ENCODE measurements around the gene FOS. TPM values are rescaled to one million over a fixed set of nuclear protein-coding genes. Genes with fewer than 3 reads are reported as not detected.

Gene FOS
- total and polyA plus RNA-seq, 2 experiments from 2014 or later = 107 to 124 TPM

DNA sequence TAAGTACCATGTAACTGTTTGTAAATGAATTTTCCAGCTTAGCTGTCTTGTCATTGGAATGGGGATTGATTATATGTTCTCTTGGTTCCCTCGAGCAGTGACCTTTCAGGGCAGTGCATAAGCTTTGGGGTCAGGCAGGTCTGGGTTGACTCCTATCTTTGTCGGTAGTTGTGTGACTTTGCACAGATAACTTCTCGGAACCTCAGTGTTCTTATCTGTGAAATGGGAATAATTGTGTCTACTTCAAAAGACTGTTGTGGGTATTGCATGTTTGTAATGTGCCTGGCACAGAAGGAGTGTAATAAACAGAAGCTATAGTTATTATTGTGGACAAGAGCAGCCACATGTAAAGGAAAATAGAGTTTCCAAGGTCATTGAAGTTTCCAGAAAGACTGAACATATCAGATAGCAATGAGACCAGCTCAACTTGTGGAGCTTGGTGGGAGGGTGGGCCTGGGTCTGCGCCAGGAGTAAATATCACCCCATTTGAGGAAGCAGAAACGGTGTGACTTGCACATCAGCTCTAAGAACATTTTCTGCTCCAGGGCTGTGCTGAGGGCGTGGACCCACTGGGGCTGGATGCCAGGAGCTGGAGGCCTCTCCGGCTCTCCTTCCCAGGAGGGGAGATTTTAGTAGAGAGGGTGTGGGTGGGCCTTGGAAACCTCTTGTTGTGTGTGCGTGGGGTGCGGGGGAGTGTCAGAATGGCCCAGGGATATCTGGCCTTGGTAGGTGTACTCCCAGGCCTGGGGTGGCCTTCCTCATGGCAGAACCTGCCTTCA lies 19.7 kb downstream of the FOS start:
- Histone ChIP-seq H3K27ac (no peak overlapping the region), H3F3A (ENCODE audit: insufficient read depth) (peaks cover 6% of the 10 kb centered on the region; the same call in 1 of the 2 replicates), H3K27me3 (replicated peaks; ENCODE audit: insufficient read depth) (no peaks in the 10 kb centered on the region), H3K9me2 (ENCODE audit: insufficient read depth) (no peaks in the 10 kb centered on the region), H3K4me1 (ENCODE audit: insufficient read depth) (peaks cover 17% of the 10 kb centered on the region), H3K4me3 (no peak overlapping the region), H3K36me3 (ENCODE audit: low read depth) (no peaks in the 10 kb centered on the region), H3K9ac (no peak overlapping the region), H3K79me2 (ENCODE audit: insufficient read depth) (no peaks in the 10 kb centered on the region), H3K9me3 (ENCODE audit: low read depth) (no peaks in the 10 kb centered on the region), H2AFZ (peak overlapping the region; percentile 9; the same call in 1 of the 2 replicates), H3K4me2 (ENCODE audit: unreplicated experiment) (no peak overlapping the region), H4K20me1 (ENCODE audit: insufficient read depth) (no peaks in the 10 kb centered on the region)
- TF ChIP-seq EZH2phosphoT487 (IDR thresholded peaks at IDR 0.05; ENCODE audit: insufficient read depth, low read depth) (no peak), EZH2 (IDR thresholded peaks at IDR 0.05; ENCODE audit: insufficient read depth, poor library complexity, severe bottlenecking) (no peak)
- no peak for DNase-seq
- 47 to 51% methylated on average over 9 of the region's 9 CpGs for WGBS, 2 experiments (ENCODE audit: low coverage in 1 of 2, low lambda C conversion rate in 2 of 2, missing lambda C conversion rate in 2 of 2)
- in situ Hi-C loops (cut with MboI) = loop anchor here (25.0 kb wide), 1 partner anchor 361 kb away; no protein-coding TSS in a partner anchor

DNA sequence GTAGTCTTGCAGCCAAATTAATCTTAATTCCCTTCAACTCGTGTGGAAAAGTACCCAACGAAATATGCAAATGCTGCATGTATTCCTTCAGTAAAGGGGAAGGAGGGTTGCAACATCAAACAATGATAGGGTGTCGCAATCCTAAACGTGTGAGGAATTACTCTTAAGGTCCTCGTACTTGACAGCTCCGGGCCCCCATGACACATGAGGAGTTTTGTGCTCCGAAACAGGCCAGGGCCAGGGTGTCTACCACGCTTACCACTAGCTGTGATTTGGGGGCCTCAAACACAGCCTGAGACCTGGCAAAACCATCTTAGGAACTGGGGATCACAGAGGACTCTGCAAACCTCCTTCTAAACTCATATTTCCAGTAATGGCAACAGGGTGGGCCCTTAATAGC lies 20.4 kb downstream of the FOS start:
- peak; percentile 64 for DNase-seq
- no peaks in the 10 kb centered on the region for H3K9me2 ChIP-seq (ENCODE audit: insufficient read depth)
- H4K20me1 ChIP-seq (ENCODE audit: insufficient read depth) = no peaks in the 10 kb centered on the region
- no peak overlapping the region for H3K4me3 ChIP-seq
- no peaks in the 10 kb centered on the region for H3K27me3 ChIP-seq (replicated peaks; ENCODE audit: insufficient read depth)
- no peaks in the 10 kb centered on the region for H3K9me3 ChIP-seq (ENCODE audit: low read depth)
- no peak overlapping the region for H3K27ac ChIP-seq
- no peaks in the 10 kb centered on the region for H3K79me2 ChIP-seq (ENCODE audit: insufficient read depth)
- TF ChIP-seq EZH2phosphoT487 (IDR thresholded peaks at IDR 0.05; ENCODE audit: insufficient read depth, low read depth) = no peak
- TF ChIP-seq EZH2 (IDR thresholded peaks at IDR 0.05; ENCODE audit: insufficient read depth, poor library complexity, severe bottlenecking) = no peak
- H3K4me1 ChIP-seq (ENCODE audit: insufficient read depth) = peaks cover 15% of the 10 kb centered on the region
- H3K36me3 ChIP-seq (ENCODE audit: low read depth) = no peaks in the 10 kb centered on the region
- H3K9ac ChIP-seq = no peak overlapping the region
- in situ Hi-C loops (cut with MboI) = loop anchor here (25.0 kb wide), 1 partner anchor 362 kb away; no protein-coding TSS in a partner anchor
- peaks cover 6% of the 10 kb centered on the region; the same call in 1 of the 2 replicates for H3F3A ChIP-seq (ENCODE audit: insufficient read depth)
- 33 to 37% methylated on average over 8 of the region's 8 CpGs for WGBS, 2 experiments (ENCODE audit: low coverage in 1 of 2, low lambda C conversion rate in 2 of 2, missing lambda C conversion rate in 2 of 2)
- H2AFZ ChIP-seq = peak overlapping the region; percentile 9; the same call in 1 of the 2 replicates
- no peak overlapping the region for H3K4me2 ChIP-seq (ENCODE audit: unreplicated experiment)

DNA sequence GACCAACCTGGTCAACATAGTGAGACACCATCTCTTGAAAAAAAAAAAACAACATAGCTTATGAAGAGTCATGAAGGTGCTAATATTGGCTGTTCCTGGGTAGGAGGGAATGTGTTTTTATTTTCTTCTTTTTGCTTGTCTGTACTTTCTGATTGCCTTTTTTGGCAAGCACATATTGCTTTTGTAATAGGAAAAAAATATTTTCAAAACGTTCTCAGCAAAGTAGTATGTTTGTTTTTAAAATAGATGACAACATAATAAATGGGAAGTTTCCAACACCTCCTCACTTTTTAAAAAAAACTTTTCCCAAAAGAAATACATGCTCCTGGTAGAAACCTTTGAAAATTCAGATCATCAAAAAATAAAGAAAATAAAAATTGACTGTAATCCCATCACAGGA lies 20.9 kb downstream of the FOS start:
- no peak overlapping the region for H3K4me2 ChIP-seq (ENCODE audit: unreplicated experiment)
- no peak overlapping the region for H3K27ac ChIP-seq
- DNase-seq = no peak
- in situ Hi-C loops (cut with MboI) = loop anchor here (25.0 kb wide), 1 partner anchor 362 kb away; no protein-coding TSS in a partner anchor
- 0 to 2% methylated on average over 1 of the region's 1 CpG for WGBS, 2 experiments (ENCODE audit: low coverage in 1 of 2, low lambda C conversion rate in 2 of 2, missing lambda C conversion rate in 2 of 2)
- H3F3A ChIP-seq (ENCODE audit: insufficient read depth) = peaks cover 6% of the 10 kb centered on the region; the same call in 1 of the 2 replicates
- no peaks in the 10 kb centered on the region for H4K20me1 ChIP-seq (ENCODE audit: insufficient read depth)
- H3K4me3 ChIP-seq = no peak overlapping the region
- peaks cover 15% of the 10 kb centered on the region for H3K4me1 ChIP-seq (ENCODE audit: insufficient read depth)
- H3K9me3 ChIP-seq (ENCODE audit: low read depth) = no peaks in the 10 kb centered on the region
- no peak overlapping the region for H3K9ac ChIP-seq
- no peak overlapping the region for H2AFZ ChIP-seq
- H3K79me2 ChIP-seq (ENCODE audit: insufficient read depth) = no peaks in the 10 kb centered on the region
- H3K36me3 ChIP-seq (ENCODE audit: low read depth) = no peaks in the 10 kb centered on the region
- no peaks in the 10 kb centered on the region for H3K27me3 ChIP-seq (replicated peaks; ENCODE audit: insufficient read depth)
- TF ChIP-seq EZH2phosphoT487 (IDR thresholded peaks at IDR 0.05; ENCODE audit: insufficient read depth, low read depth) = no peak
- TF ChIP-seq EZH2 (IDR thresholded peaks at IDR 0.05; ENCODE audit: insufficient read depth, poor library complexity, severe bottlenecking) = no peak
- H3K9me2 ChIP-seq (ENCODE audit: insufficient read depth) = no peaks in the 10 kb centered on the region

DNA sequence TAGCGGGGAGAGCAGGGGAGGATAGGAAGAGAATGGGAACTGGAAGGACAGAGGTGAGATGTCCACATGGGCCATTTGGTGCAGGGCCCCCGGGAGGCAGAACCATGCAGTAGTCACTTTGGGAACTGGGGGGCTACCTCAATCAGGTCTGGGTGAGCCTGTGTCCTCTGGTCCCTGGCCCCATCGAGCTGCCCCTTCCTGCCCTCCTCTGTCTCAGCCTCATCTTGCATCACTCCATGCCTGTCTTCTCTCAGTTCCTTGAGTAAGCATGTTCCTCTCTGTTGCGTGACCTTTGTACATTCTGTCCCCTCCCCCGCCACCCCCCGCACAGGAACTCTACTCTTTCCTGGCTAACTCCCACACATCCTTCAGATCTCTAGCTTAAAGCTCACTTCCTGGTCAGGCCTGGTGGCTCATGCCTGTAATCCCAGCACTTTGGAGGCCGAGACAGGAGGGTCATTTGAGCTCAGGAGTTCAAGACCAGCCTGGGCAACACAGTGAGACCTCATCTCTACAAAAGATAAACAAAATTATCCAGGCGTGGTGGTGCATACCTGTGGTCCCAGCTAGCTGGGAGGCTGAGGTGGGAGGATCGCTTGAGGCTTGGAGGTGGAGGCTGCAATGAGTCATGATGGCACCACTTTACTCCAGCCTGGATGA lies 23.2 kb downstream of the FOS start:
- Histone ChIP-seq H3K27me3 (replicated peaks; ENCODE audit: insufficient read depth) (no peaks in the 10 kb centered on the region), H2AFZ (no peak overlapping the region), H4K20me1 (ENCODE audit: insufficient read depth) (no peaks in the 10 kb centered on the region), H3K27ac (no peak overlapping the region), H3K4me1 (ENCODE audit: insufficient read depth) (peaks cover 6% of the 10 kb centered on the region; the same call in 1 of the 2 replicates), H3K9me3 (ENCODE audit: low read depth) (no peaks in the 10 kb centered on the region), H3F3A (ENCODE audit: insufficient read depth) (no peaks in the 10 kb centered on the region), H3K9me2 (ENCODE audit: insufficient read depth) (no peaks in the 10 kb centered on the region), H3K36me3 (ENCODE audit: low read depth) (no peaks in the 10 kb centered on the region), H3K4me3 (no peak overlapping the region), H3K9ac (no peak overlapping the region), H3K4me2 (ENCODE audit: unreplicated experiment) (no peak overlapping the region), H3K79me2 (ENCODE audit: insufficient read depth) (no peaks in the 10 kb centered on the region)
- no peak for DNase-seq
- TF ChIP-seq EZH2phosphoT487 (IDR thresholded peaks at IDR 0.05; ENCODE audit: insufficient read depth, low read depth) = no peak
- TF ChIP-seq EZH2 (IDR thresholded peaks at IDR 0.05; ENCODE audit: insufficient read depth, poor library complexity, severe bottlenecking) = no peak
- in situ Hi-C loops (cut with MboI) = loop anchor here (10.0 kb wide), 1 partner anchor 177 kb away; the partner anchor contains the start of gene NEK9
- WGBS, 2 experiments (ENCODE audit: low coverage in 1 of 2, low lambda C conversion rate in 2 of 2, missing lambda C conversion rate in 2 of 2) = 71 to 76% methylated on average over 8 to 9 of the region's 9 CpGs
